ENCODE data around the gene CLDN18. TPM values are rescaled to one million over a fixed set of nuclear protein-coding genes. Genes with fewer than 3 reads are reported as not detected.
A peak's percentile ranks its signal among the peaks of the same experiment; 100 is the strongest.

The CLDN18 gene
- total RNA-seq, 1 donor from 2014 or later, result not detected

DNA sequence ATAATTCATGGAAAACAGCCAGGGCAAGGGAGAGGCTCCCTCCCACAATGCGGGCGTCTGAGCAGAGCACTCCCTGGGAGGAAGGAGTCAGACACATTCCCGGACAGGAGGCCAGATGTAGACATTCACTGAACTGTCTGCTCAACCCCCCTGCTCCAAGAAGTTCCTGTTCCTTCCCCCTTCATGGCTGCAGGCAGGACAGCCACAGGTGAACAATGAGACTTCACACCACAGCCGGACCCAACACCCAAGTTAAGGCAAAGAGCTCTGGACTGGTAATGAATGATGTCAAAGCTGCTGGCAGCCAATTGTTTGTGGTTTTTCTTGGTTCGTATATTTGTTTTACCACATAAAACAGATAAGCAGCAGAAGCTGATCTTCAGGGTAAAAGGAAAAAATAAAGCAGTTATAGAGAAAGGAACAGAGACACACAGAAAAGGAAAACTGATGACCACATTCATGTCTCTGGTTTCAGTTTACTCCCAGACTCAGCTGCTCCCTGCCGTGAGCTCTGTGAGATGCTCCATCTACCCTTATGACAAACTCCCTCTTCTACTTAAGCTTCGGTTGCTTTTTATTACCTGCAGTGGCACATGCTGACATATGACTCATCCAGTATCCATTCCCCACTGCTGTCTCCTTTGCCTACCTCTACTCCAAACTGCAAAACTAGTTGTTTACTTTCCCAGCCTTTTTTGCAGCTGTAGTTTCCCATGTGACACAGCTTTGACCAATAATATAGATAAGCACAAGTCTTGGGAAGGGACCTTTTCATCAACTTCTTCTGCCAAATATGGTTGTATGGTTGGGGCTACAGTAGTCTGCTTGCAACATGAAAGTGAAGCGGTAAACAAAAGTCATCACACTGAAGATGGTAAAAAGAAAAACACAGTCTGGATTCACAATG is 72.4 kb downstream of the CLDN18 start:
- peaks cover 32% of the 10 kb centered on the region for H3K36me3 Mint-ChIP-seq (ENCODE audit: low read depth)
- DNase-seq (ENCODE audit: low spot score), result no peak
- peak overlapping the region; percentile 96 for H3K27ac Mint-ChIP-seq (ENCODE audit: unreplicated experiment)
- peak overlapping the region; percentile 55 for H3K4me3 Mint-ChIP-seq (ENCODE audit: unreplicated experiment)
- H3K4me1 Mint-ChIP-seq (ENCODE audit: low read depth), result peaks cover 59% of the 10 kb centered on the region
- H3K27me3 Mint-ChIP-seq (ENCODE audit: low read depth), result no peaks in the 10 kb centered on the region
- TF ChIP-seq, protein P1, sequence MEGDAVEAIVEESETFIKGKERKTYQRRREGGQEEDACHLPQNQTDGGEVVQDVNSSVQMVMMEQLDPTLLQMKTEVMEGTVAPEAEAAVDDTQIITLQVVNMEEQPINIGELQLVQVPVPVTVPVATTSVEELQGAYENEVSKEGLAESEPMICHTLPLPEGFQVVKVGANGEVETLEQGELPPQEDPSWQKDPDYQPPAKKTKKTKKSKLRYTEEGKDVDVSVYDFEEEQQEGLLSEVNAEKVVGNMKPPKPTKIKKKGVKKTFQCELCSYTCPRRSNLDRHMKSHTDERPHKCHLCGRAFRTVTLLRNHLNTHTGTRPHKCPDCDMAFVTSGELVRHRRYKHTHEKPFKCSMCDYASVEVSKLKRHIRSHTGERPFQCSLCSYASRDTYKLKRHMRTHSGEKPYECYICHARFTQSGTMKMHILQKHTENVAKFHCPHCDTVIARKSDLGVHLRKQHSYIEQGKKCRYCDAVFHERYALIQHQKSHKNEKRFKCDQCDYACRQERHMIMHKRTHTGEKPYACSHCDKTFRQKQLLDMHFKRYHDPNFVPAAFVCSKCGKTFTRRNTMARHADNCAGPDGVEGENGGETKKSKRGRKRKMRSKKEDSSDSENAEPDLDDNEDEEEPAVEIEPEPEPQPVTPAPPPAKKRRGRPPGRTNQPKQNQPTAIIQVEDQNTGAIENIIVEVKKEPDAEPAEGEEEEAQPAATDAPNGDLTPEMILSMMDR (IDR thresholded peaks at IDR 0.05), result no peak
- no peaks in the 10 kb centered on the region for H3K9me3 Mint-ChIP-seq (ENCODE audit: low read depth)

DNA sequence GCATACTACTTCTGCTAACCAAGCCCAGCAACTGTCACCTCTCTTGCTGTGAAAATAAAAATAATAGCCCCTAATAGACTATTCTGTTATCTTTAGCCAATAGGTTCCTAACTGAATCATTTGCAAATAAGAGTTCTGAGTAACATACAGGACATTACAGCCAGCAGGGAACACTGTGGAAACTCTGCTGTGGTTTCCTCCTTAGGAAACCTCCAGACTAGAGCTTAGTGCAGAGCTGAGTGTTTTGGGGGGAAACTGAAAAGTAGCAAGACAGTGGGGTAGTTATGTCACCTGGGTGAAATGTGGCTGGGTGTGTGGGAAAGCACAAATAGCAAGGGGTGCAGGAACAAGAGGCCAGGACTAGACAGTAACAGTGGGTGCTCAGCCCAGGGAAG is 73.0 kb downstream of the CLDN18 start:
- peaks cover 37% of the 10 kb centered on the region for H3K36me3 Mint-ChIP-seq (ENCODE audit: low read depth)
- H3K27me3 Mint-ChIP-seq (ENCODE audit: low read depth), result no peaks in the 10 kb centered on the region
- no peak for DNase-seq (ENCODE audit: low spot score)
- H3K4me3 Mint-ChIP-seq (ENCODE audit: unreplicated experiment), result no peak overlapping the region
- H3K9me3 Mint-ChIP-seq (ENCODE audit: low read depth), result no peaks in the 10 kb centered on the region
- TF ChIP-seq, protein P1 (IDR thresholded peaks at IDR 0.05), result no peak
- H3K4me1 Mint-ChIP-seq (ENCODE audit: low read depth), result peaks cover 57% of the 10 kb centered on the region
- H3K27ac Mint-ChIP-seq (ENCODE audit: unreplicated experiment), result peak overlapping the region; percentile 96

Other genes starting within 250 kb of the CLDN18 start
- not detected in 3 replicates for gene SOX14, start 245.8 kb upstream of the CLDN18 start, total RNA-seq
- 23.0 to 42.1 TPM (median 25.5 TPM) in 3 replicates for gene DZIP1L, start 105.4 kb downstream of the CLDN18 start, total RNA-seq
- not detected in 3 replicates for gene A4GNT, start 122.2 kb downstream of the CLDN18 start, total RNA-seq
- 13.2 to 16.2 TPM (median 14.9 TPM) in 3 replicates for gene DBR1, start 164.8 kb downstream of the CLDN18 start, total RNA-seq
- gene ARMC8, start 177.1 kb downstream of the CLDN18 start, total RNA-seq, result 34.2 to 45.2 TPM (median 40.6 TPM) in 3 replicates

All from chondrocyte (in vitro differentiated cells).